Epithelial cell of proximal tubule (primary cell): ENCODE results near the gene INPP4A. TPM values are rescaled to one million over a fixed set of nuclear protein-coding genes. Genes with fewer than 3 reads are reported as not detected.

Experiments used
- DNase-seq: peaks from one replicate; pipeline ENCODE4 v3.0.0-alpha.2; 2011; ENCODE audit warnings: low read depth
- H3K4me3 ChIP-seq: 2 replicates; pipeline ENCODE4 v1.5.1; 2011; ENCODE audit warnings: low read depth, mild to moderate bottlenecking, low read length
- CTCF ChIP-seq: conservative IDR thresholded peaks from 2 replicates; pipeline ENCODE4 v1.5.1; 2012; ENCODE audit warnings: low read depth, mild to moderate bottlenecking, low read length
- total RNA-seq: library from RNA; depleted of rRNA; stranded (reverse); fragments of >200 nt; gene quantifications from 2 replicates; pipeline ENCODE4 v1.2.3, GENCODE V29; 2015

Gene INPP4A
- total RNA-seq, 1 donor from 2014 or later = 12.2 TPM

- TF ChIP-seq CTCF = no peak
- no peak for DNase-seq
- no peak overlapping the region for H3K4me3 ChIP-seq
Observed at GRCh38 chr2:98532756-98533155, 88.1 kb downstream of the INPP4A start.

GRCh38 chr2:98533547-98533946, 88.9 kb downstream of the INPP4A start:
- no peak overlapping the region for H3K4me3 ChIP-seq
- no peak for TF ChIP-seq CTCF
- no peak for DNase-seq

- H3K4me3 ChIP-seq = no peak overlapping the region
- no peak for DNase-seq
- TF ChIP-seq CTCF = no peak
Observed at GRCh38 chr2:98534761-98535160, 90.1 kb downstream of the INPP4A start.

- no peak overlapping the region for H3K4me3 ChIP-seq
- TF ChIP-seq CTCF = no peak
- no peak for DNase-seq
Observed at GRCh38 chr2:98535971-98536677, 91.5 kb downstream of the INPP4A start.

- no peak for DNase-seq
- no peak overlapping the region for H3K4me3 ChIP-seq
- TF ChIP-seq CTCF = no peak
Observed at GRCh38 chr2:98537390-98538126, 92.9 kb downstream of the INPP4A start.

GRCh38 chr2:98538280-98539041, 93.8 kb downstream of the INPP4A start:
- DNase-seq = no peak
- H3K4me3 ChIP-seq = no peak overlapping the region
- no peak for TF ChIP-seq CTCF
